ENCODE data around the gene RHOC.

Gene RHOC

GRCh38 chr1:112707221-112708001, 484 bp upstream of the RHOC start:
- no peak for TF ChIP-seq EZH2 (IDR thresholded peaks at IDR 0.05; ENCODE audit: borderline replicate concordance, low read depth, low read length, severe bottlenecking)
- TF ChIP-seq, protein P1, sequence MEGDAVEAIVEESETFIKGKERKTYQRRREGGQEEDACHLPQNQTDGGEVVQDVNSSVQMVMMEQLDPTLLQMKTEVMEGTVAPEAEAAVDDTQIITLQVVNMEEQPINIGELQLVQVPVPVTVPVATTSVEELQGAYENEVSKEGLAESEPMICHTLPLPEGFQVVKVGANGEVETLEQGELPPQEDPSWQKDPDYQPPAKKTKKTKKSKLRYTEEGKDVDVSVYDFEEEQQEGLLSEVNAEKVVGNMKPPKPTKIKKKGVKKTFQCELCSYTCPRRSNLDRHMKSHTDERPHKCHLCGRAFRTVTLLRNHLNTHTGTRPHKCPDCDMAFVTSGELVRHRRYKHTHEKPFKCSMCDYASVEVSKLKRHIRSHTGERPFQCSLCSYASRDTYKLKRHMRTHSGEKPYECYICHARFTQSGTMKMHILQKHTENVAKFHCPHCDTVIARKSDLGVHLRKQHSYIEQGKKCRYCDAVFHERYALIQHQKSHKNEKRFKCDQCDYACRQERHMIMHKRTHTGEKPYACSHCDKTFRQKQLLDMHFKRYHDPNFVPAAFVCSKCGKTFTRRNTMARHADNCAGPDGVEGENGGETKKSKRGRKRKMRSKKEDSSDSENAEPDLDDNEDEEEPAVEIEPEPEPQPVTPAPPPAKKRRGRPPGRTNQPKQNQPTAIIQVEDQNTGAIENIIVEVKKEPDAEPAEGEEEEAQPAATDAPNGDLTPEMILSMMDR (IDR thresholded peaks at IDR 0.05; ENCODE audit: borderline replicate concordance, extremely low read depth, low read length, poor library complexity, severe bottlenecking): peak; percentile 74
- Histone ChIP-seq H3K27me3 (ENCODE audit: insufficient read depth, low read length, poor library complexity) (peaks cover 5% of the 10 kb centered on the region), H3K79me2 (ENCODE audit: insufficient read depth, low read length) (peaks cover 11% of the 10 kb centered on the region), H3K9ac (ENCODE audit: low read depth, low read length) (peak overlapping the region; percentile 23; the same call in 1 of the 2 replicates), H3K4me2 (ENCODE audit: insufficient read depth, low read length) (peak overlapping the region; percentile 47; the same call in 1 of the 2 replicates), H3K4me1 (ENCODE audit: insufficient read depth, low read length) (peaks cover 38% of the 10 kb centered on the region), H3K27ac (ENCODE audit: low read length) (no peak overlapping the region), H3K36me3 (ENCODE audit: insufficient read depth, low read length) (peaks cover 2% of the 10 kb centered on the region; the same call in 1 of the 2 replicates), H2AFZ (ENCODE audit: low read depth, low read length) (no peak overlapping the region), H3K9me3 (ENCODE audit: insufficient read depth, low read length, severe bottlenecking) (no peaks in the 10 kb centered on the region), H3K4me3 (ENCODE audit: low read depth in 1 of 2, low read length in 2 of 2) (peak overlapping the region in 1 of 2 experiments; percentile 35; a peak in 2 of 4 replicates), H4K20me1 (ENCODE audit: insufficient read depth, low read length) (no peaks in the 10 kb centered on the region)
- DNase-seq (peak; percentile 57), ATAC-seq (ENCODE audit: insufficient read depth, low read depth) (no peak)

DNA sequence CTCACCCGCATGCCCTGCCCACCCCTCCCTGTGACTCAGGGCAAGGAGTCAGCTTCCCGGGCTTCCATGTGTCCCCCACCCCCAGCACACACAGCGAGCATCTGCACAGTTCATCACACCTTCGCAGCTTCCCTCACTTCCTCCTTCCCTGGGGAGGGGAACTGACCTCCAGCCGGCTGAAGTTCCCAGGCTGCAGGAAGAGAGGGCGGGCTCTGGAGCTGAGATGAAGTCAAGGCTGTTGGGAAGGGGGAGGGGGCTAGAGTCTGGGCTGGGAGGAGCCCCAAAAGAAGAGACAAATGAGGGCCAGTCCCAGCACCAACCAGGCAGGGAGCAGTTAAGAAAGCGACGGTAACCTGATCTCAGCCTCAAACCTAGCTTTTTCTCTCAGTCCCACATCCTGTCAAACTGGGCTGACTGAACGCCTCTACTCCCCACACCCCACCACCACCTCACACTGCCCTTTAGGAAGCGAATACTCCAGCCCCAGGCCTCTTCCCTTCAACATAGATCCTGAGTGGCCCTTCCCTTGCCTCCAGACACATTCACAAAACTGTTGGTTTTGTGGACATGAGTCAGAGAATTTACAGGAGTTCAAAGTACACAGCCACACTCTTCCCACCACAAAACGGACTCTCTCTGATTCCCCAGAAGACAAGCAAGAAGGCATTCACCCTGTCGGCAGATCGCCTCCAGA, 1.8 kb downstream of the RHOC start:
- TF ChIP-seq, protein P1 (IDR thresholded peaks at IDR 0.05; ENCODE audit: borderline replicate concordance, extremely low read depth, low read length, poor library complexity, severe bottlenecking): no peak
- TF ChIP-seq EZH2 (IDR thresholded peaks at IDR 0.05; ENCODE audit: borderline replicate concordance, low read depth, low read length, severe bottlenecking): no peak
- peak; percentile 91 for ATAC-seq (ENCODE audit: insufficient read depth, low read depth)
- no peaks in the 10 kb centered on the region for H4K20me1 ChIP-seq (ENCODE audit: insufficient read depth, low read length)
- H3K9ac ChIP-seq (ENCODE audit: low read depth, low read length): peak overlapping the region; percentile 59
- H2AFZ ChIP-seq (ENCODE audit: low read depth, low read length): peak overlapping the region; percentile 70
- peak overlapping the region; percentile 81 for H3K27ac ChIP-seq (ENCODE audit: low read length)
- H3K9me3 ChIP-seq (ENCODE audit: insufficient read depth, low read length, severe bottlenecking): no peaks in the 10 kb centered on the region
- H3K4me3 ChIP-seq (ENCODE audit: low read depth in 1 of 2, low read length in 2 of 2): peak overlapping the region; percentile 6 to 60; a peak in 3 of 4 replicates
- peaks cover 5% of the 10 kb centered on the region for H3K27me3 ChIP-seq (ENCODE audit: insufficient read depth, low read length, poor library complexity)
- peaks cover 11% of the 10 kb centered on the region for H3K79me2 ChIP-seq (ENCODE audit: insufficient read depth, low read length)
- peak; percentile 95 for DNase-seq
- H3K36me3 ChIP-seq (ENCODE audit: insufficient read depth, low read length): peaks cover 22% of the 10 kb centered on the region
- peak overlapping the region; percentile 78 for H3K4me2 ChIP-seq (ENCODE audit: insufficient read depth, low read length)
- peaks cover 51% of the 10 kb centered on the region for H3K4me1 ChIP-seq (ENCODE audit: insufficient read depth, low read length)

DNA sequence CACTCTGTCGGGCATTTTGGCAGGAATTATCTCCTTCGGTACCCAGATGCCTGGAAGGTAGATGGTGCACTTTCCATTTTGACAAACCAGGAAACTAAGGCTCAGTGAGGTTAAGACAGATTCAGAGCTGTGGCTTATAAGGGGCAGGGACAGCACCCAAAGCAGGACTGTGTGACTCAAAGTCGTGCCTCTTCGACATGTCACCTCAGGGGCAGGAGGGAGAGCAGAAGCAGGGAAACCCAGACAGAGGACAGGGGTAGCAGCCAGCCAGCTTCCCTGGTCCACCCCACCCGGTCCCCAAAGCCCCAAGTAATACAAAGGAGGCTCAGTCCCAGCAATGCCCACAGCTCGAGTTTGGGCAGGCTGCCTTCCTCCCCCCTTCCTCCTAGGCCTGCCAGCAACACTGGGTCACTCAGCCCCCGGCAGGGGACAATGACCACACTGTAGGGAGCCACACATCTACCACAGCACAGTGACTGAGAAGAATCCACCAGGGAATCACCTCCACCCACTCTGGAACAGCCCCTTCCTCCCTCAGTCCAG, 2.5 kb downstream of the RHOC start:
- peak overlapping the region; percentile 81 for H3K27ac ChIP-seq (ENCODE audit: low read length)
- H3K4me3 ChIP-seq (ENCODE audit: low read depth in 1 of 2, low read length in 2 of 2): peak overlapping the region; percentile 6 to 60; a peak in 3 of 4 replicates
- no peaks in the 10 kb centered on the region for H4K20me1 ChIP-seq (ENCODE audit: insufficient read depth, low read length)
- DNase-seq: no peak
- no peaks in the 10 kb centered on the region for H3K9me3 ChIP-seq (ENCODE audit: insufficient read depth, low read length, severe bottlenecking)
- TF ChIP-seq, protein P1 (IDR thresholded peaks at IDR 0.05; ENCODE audit: borderline replicate concordance, extremely low read depth, low read length, poor library complexity, severe bottlenecking): no peak
- TF ChIP-seq EZH2 (IDR thresholded peaks at IDR 0.05; ENCODE audit: borderline replicate concordance, low read depth, low read length, severe bottlenecking): no peak
- peaks cover 5% of the 10 kb centered on the region for H3K27me3 ChIP-seq (ENCODE audit: insufficient read depth, low read length, poor library complexity)
- H3K4me1 ChIP-seq (ENCODE audit: insufficient read depth, low read length): peaks cover 51% of the 10 kb centered on the region
- peak; percentile 2; the same call in 1 of the 3 replicates for ATAC-seq (ENCODE audit: insufficient read depth, low read depth)
- H3K36me3 ChIP-seq (ENCODE audit: insufficient read depth, low read length): peaks cover 28% of the 10 kb centered on the region
- peaks cover 11% of the 10 kb centered on the region for H3K79me2 ChIP-seq (ENCODE audit: insufficient read depth, low read length)
- H2AFZ ChIP-seq (ENCODE audit: low read depth, low read length): peak overlapping the region; percentile 70
- peak overlapping the region; percentile 78 for H3K4me2 ChIP-seq (ENCODE audit: insufficient read depth, low read length)
- peak overlapping the region; percentile 59 for H3K9ac ChIP-seq (ENCODE audit: low read depth, low read length)

Measured in DND-41 (cell line).